ENCODE data around the gene LARP1B.
"Not testable (repeated sequence)": the region's sequence is repeated elsewhere in the genome, so short reads cannot be mapped to it uniquely, and the experiment has no call there.

Gene LARP1B

GRCh38 chr4:128060699-128061565 lies at the start of gene LARP1B:
LARP1B (plus strand) TSS chr4:128061312; CDS start chr4:128074952, 13,640 bp downstream.
- peak; percentile 95 for DNase-seq (ENCODE audit: low spot score)

- no peak for DNase-seq (ENCODE audit: low spot score)
Observed at GRCh38 chr4:128025319-128025718, 35.8 kb upstream of the LARP1B start.

GRCh38 chr4:128029907-128030306 lies 31.2 kb upstream of the LARP1B start:
- DNase-seq (ENCODE audit: low spot score), result no peak

GRCh38 chr4:128031756-128032384 lies 29.2 kb upstream of the LARP1B start:
- no peak for DNase-seq (ENCODE audit: low spot score)

GRCh38 chr4:128039568-128039967 lies 21.5 kb upstream of the LARP1B start:
- no peak for DNase-seq (ENCODE audit: low spot score)

GRCh38 chr4:128047019-128047418 lies 14.1 kb upstream of the LARP1B start:
- not testable (repeated sequence) for DNase-seq (ENCODE audit: low spot score)

- DNase-seq (ENCODE audit: low spot score), result not testable (repeated sequence)
Observed at GRCh38 chr4:128047514-128047913, 13.6 kb upstream of the LARP1B start.

- not testable (repeated sequence) for DNase-seq (ENCODE audit: low spot score)
Observed at GRCh38 chr4:128051229-128051628, 9.9 kb upstream of the LARP1B start.

- not testable (repeated sequence) for DNase-seq (ENCODE audit: low spot score)
Observed at GRCh38 chr4:128054907-128055306, 6.2 kb upstream of the LARP1B start.

- DNase-seq (ENCODE audit: low spot score), result not testable (repeated sequence)
Observed at GRCh38 chr4:128055441-128056206, 5.5 kb upstream of the LARP1B start.

- no peak for DNase-seq (ENCODE audit: low spot score)
Observed at GRCh38 chr4:128056396-128056795, 4.7 kb upstream of the LARP1B start.

GRCh38 chr4:128060121-128060698 lies 902 bp upstream of the LARP1B start:
- DNase-seq (ENCODE audit: low spot score), result no peak

GRCh38 chr4:128061566-128062536 lies 739 bp downstream of the LARP1B start:
- peak; percentile 50 for DNase-seq (ENCODE audit: low spot score)

- not testable (repeated sequence) for DNase-seq (ENCODE audit: low spot score)
Observed at GRCh38 chr4:128066453-128066820, 5.3 kb downstream of the LARP1B start.

- no peak for DNase-seq (ENCODE audit: low spot score)
Observed at GRCh38 chr4:128068918-128069317, 7.8 kb downstream of the LARP1B start.

GRCh38 chr4:128076464-128076863 lies 15.4 kb downstream of the LARP1B start:
- DNase-seq (ENCODE audit: low spot score), result no peak

GRCh38 chr4:128095293-128095692 lies 34.2 kb downstream of the LARP1B start:
- DNase-seq (ENCODE audit: low spot score), result not testable (repeated sequence)

- no peak for DNase-seq (ENCODE audit: low spot score)
Observed at GRCh38 chr4:128107766-128108165, 46.7 kb downstream of the LARP1B start.

GRCh38 chr4:128123036-128123435 lies 61.9 kb downstream of the LARP1B start:
- no peak for DNase-seq (ENCODE audit: low spot score)

GRCh38 chr4:128130621-128131020 lies 69.5 kb downstream of the LARP1B start:
- no peak for DNase-seq (ENCODE audit: low spot score)

GRCh38 chr4:128134925-128135324 lies 73.8 kb downstream of the LARP1B start:
- no peak for DNase-seq (ENCODE audit: low spot score)

Data from activated CD4-positive, alpha-beta T cell treated with anti-CD3 and anti-CD28 coated beads, Interleukin-2, Interleukin-4, amounts not matched to agents 100 ng/mL and 50 ng/mL, durations not matched to agents 16 hours and 8 hours (primary cell).